Measurements from ENCODE around the gene FMO5. TPM values are rescaled to one million over a fixed set of nuclear protein-coding genes. Genes with fewer than 3 reads are reported as not detected.

The FMO5 gene
- total and polyA plus RNA-seq, 2 of the 13 experiments (the other 11 are each of a cell fraction or from before 2014, with no cell fraction given): 48.2 to 149 TPM

GRCh38 chr1:147215540-147215916 is 9.6 kb downstream of the FMO5 start (continued):
- TF ChIP-seq ZNF362 (CRISPR knock-in tag; IDR thresholded peaks at IDR 0.05; ENCODE audit: borderline replicate concordance) (no peak), ZNF264 (CRISPR knock-in tag; IDR thresholded peaks at IDR 0.05) (no peak), PREB (CRISPR knock-in tag; IDR thresholded peaks at IDR 0.05) (no peak), CAMTA2 (CRISPR knock-in tag; IDR thresholded peaks at IDR 0.05; ENCODE audit: borderline replicate concordance) (no peak), ZNF572 (CRISPR knock-in tag; IDR thresholded peaks at IDR 0.05) (no peak), ZNF563 (CRISPR knock-in tag; IDR thresholded peaks at IDR 0.05) (no peak), ZGPAT (CRISPR knock-in tag; IDR thresholded peaks at IDR 0.05) (peak; percentile 90), NFIC (IDR thresholded peaks at IDR 0.05; ENCODE audit: low read length) (peak; percentile 96), ZFP91 (CRISPR knock-in tag; IDR thresholded peaks at IDR 0.05; ENCODE audit: borderline replicate concordance) (no peak), JUNB (CRISPR knock-in tag; IDR thresholded peaks at IDR 0.05; ENCODE audit: borderline replicate concordance) (no peak), AFF4 (CRISPR knock-in tag; IDR thresholded peaks at IDR 0.05) (no peak; the same call in 1 of the 2 replicates), ZNF124 (CRISPR knock-in tag; IDR thresholded peaks at IDR 0.05) (no peak), PBX2 (CRISPR knock-in tag; IDR thresholded peaks at IDR 0.05) (no peak), ZNF234 (CRISPR knock-in tag; conservative IDR thresholded peaks at IDR 0.05) (no peak), ZNF44 (CRISPR knock-in tag; IDR thresholded peaks at IDR 0.05) (no peak), SP2 (CRISPR knock-in tag; IDR thresholded peaks at IDR 0.05) (no peak), ZNF546 (CRISPR knock-in tag; conservative IDR thresholded peaks at IDR 0.05) (no peak), ZNF550 (CRISPR knock-in tag; IDR thresholded peaks at IDR 0.05; ENCODE audit: borderline replicate concordance) (no peak), GTF2F1 (IDR thresholded peaks at IDR 0.05; ENCODE audit: low read length) (no peak), POLR2AphosphoS5 (IDR thresholded peaks at IDR 0.05; ENCODE audit: low read depth, low read length) (no peak), TCF7L2 (IDR thresholded peaks at IDR 0.05; ENCODE audit: low read depth, low read length) (0 out of 2 replicates have a peak, but pooled peaks have one; percentile 33), PHF5A (CRISPR knock-in tag; IDR thresholded peaks at IDR 0.05; ENCODE audit: low read depth, unreplicated experiment) (no peak)

Data from HepG2 (cell line).